A549 (cell line): ENCODE results near the gene BAK1. TPM values are rescaled to one million over a fixed set of nuclear protein-coding genes. Genes with fewer than 3 reads are reported as not detected.

Experiments
- ATAC-seq, 2 experiments: fragments of 200-7000 bp in 1 of 2; fragments of >200 bp in 1 of 2; cut with Nextera tagmentation in 1 of 2; cut with Tn5 transposase in 1 of 2; 3 replicates each; pipeline versions ENCODE4 v1.8.0 to v1.9.1; 2018 to 2020; ENCODE audit warnings: mild to moderate bottlenecking in 1 of 2, moderate library complexity in 1 of 2
- CTCF ChIA-PET: fragments of 300-600 bp; sonication (Branson Sonifier 250); formaldehyde crosslinking; extraction: SDS; loops from one replicate; lab custom pipeline; 2021; ENCODE audit warnings: antibody characterized with exemption, inconsistent platforms; lab: Yijun Ruan, JAX
- POLR2A ChIA-PET: fragments of 350-600 bp; formaldehyde crosslinking; extraction: SDS; loops from one replicate; lab custom pipeline; 2021; ENCODE audit warnings: antibody characterized with exemption, inconsistent platforms; lab: Yijun Ruan, JAX
- DNase-seq, 2 experiments: peaks; one replicate each; pipeline versions ENCODE4 v3.0.0 to v3.0.0-alpha.2; 2011 to 2016; ENCODE audit warnings: low read depth in 1 of 2, low spot score in 1 of 2
- FAIRE-seq: peaks from 2 replicates; lab custom pipeline; 2011; peaks lifted over from hg19 to GRCh38; lab: Jason Lieb, UNC
- H3K27ac ChIP-seq, 2 experiments: fragments of >200 bp; sonication (Bioruptor Twin); formaldehyde crosslinking; 3 replicates each; pipeline ENCODE4 v1.5.1; 2016 to 2017
- H3K4me1 ChIP-seq: fragments of >200 bp; sonication (Bioruptor Twin); formaldehyde crosslinking; 3 replicates; pipeline ENCODE4 v1.6.1; 2016
- H3K4me2 ChIP-seq: fragments of >200 bp; sonication (Bioruptor Twin); formaldehyde crosslinking; 3 replicates; pipeline ENCODE4 v1.6.1; 2016
- H3K4me3 ChIP-seq: fragments of >200 bp; sonication (Bioruptor Twin); formaldehyde crosslinking; 3 replicates; pipeline ENCODE4 v1.5.1; 2016
- H3K9me3 ChIP-seq: fragments of >200 bp; sonication (Bioruptor Twin); formaldehyde crosslinking; 3 replicates; pipeline ENCODE4 v1.6.1; 2016
- BHLHE40 ChIP-seq: IDR thresholded peaks from 2 replicates; pipeline ENCODE4 v1.6.1; 2012; ENCODE audit warnings: low read depth, low read length, inconsistent platforms
- CBX8 ChIP-seq: fragments of 200-600 bp; sonication (generic); IDR thresholded peaks from 2 replicates; pipeline ENCODE4 v1.6.1; 2016
- FOSL2 ChIP-seq, 2 experiments: fragments of 450-650 bp in 1 of 2; fragments of >200 bp in 1 of 2; sonication (Bioruptor Twin) in 1 of 2; formaldehyde crosslinking; IDR thresholded peaks; 2 replicates each; pipeline versions ENCODE4 v1.5.0 to v1.6.1; 2016 to 2020; ENCODE audit warnings: mild to moderate bottlenecking in 1 of 2, moderate library complexity in 1 of 2
- FOXS1 ChIP-seq: fragments of 250-450 bp; sonication (Bioruptor Pico); IDR thresholded peaks from 2 replicates; pipeline ENCODE4 v1.5.0; 2020; ENCODE audit warnings: mild to moderate bottlenecking, moderate library complexity
- GATA3 ChIP-seq: IDR thresholded peaks from 2 replicates; pipeline ENCODE4 v1.6.1; 2012; ENCODE audit warnings: borderline replicate concordance
- HDAC2 ChIP-seq: fragments of 200-600 bp; sonication (generic); IDR thresholded peaks from 2 replicates; pipeline ENCODE4 v1.6.1; 2016
- JUN ChIP-seq, 2 experiments: fragments of >200 bp; sonication (Bioruptor Twin); formaldehyde crosslinking; IDR thresholded peaks; 2 replicates in 1 of 2; 3 replicates in 1 of 2; pipeline ENCODE4 v1.6.1; 2016 to 2017
- KDM1A ChIP-seq: fragments of 200-600 bp; sonication (generic); IDR thresholded peaks from 2 replicates; pipeline ENCODE4 v1.6.1; 2016; ENCODE audit warnings: low read depth, mild to moderate bottlenecking
- NFE2L2 ChIP-seq: fragments of 150-350 bp; conservative IDR thresholded peaks from 2 replicates; pipeline ENCODE4 v1.6.1; 2014; ENCODE audit warnings: low read length
- PHF8 ChIP-seq: fragments of 200-600 bp; sonication (generic); IDR thresholded peaks from 2 replicates; pipeline ENCODE4 v1.6.1; 2016; ENCODE audit warnings: low read depth, mild to moderate bottlenecking, antibody characterized with exemption, moderate library complexity, borderline replicate concordance
- POLR2AphosphoS2 ChIP-seq: conservative IDR thresholded peaks from 2 replicates; pipeline ENCODE4 v1.6.1; 2012; ENCODE audit warnings: low read length, improper control_type of control experiment, inconsistent platforms
- RAD21 ChIP-seq, 2 experiments: fragments of >200 bp in 1 of 2; sonication (Bioruptor Twin) in 1 of 2; formaldehyde crosslinking in 1 of 2; IDR thresholded peaks in 1 of 2; conservative IDR thresholded peaks in 1 of 2; 2 replicates in 1 of 2; 3 replicates in 1 of 2; pipeline ENCODE4 v1.6.1; 2012 to 2018; ENCODE audit warnings: inconsistent platforms in 1 of 2
- SMC3 ChIP-seq: fragments of >200 bp; sonication (Bioruptor Twin); formaldehyde crosslinking; IDR thresholded peaks from 3 replicates; pipeline ENCODE4 v1.6.1; 2018; ENCODE audit warnings: inconsistent platforms
- ZNF302 ChIP-seq: fragments of 250-450 bp; sonication (Bioruptor Pico); IDR thresholded peaks from 2 replicates; pipeline ENCODE4 v1.9.0; 2021; ENCODE audit warnings: inconsistent platforms, mild to moderate bottlenecking, moderate library complexity
- whole genome bisulfite sequencing: methylation state at CpG from one replicate; pipeline ENCODE4 v1.1.6; 2017; ENCODE audit errors: missing lambda C conversion rate; 5-methylcytosine and 5-hydroxymethylcytosine counted together
- polyA plus RNA-seq, 4 experiments: library from polyadenylated mRNA; depleted of rRNA in 3 of 4; stranded (reverse); fragments of >200 nt; fragmentation: RNase III in 1 of 4; extraction: RNeasy Plus Mini Kit Qiagen cat#74134 plus additional on column Dnase treatment in 1 of 4; gene quantifications; 2 replicates in 3 of 4; 3 replicates in 1 of 4; pipeline ENCODE4 v1.2.3, GENCODE V29; 2011 to 2017
- TF ChIP-seq, protein P1 (sequence below): fragments of >200 bp; sonication (Bioruptor Twin); formaldehyde crosslinking; IDR thresholded peaks from 2 replicates; pipeline ENCODE4 v1.6.1; 2016
- TF ChIP-seq, protein P2 (sequence below): fragments of 450-650 bp; IDR thresholded peaks from 2 replicates; pipeline ENCODE4 v1.6.1; 2014; ENCODE audit warnings: antibody characterized with exemption
- TF ChIP-seq, protein P3 (sequence below): fragments of 200-600 bp; sonication (generic); IDR thresholded peaks from 2 replicates; pipeline ENCODE4 v1.6.1; 2016; ENCODE audit warnings: antibody characterized with exemption, mild to moderate bottlenecking, moderate library complexity
- TF ChIP-seq, protein P4 (sequence below): fragments of >200 bp; sonication (Bioruptor Twin); formaldehyde crosslinking; IDR thresholded peaks from 3 replicates; pipeline ENCODE4 v1.6.1; 2016
- TF ChIP-seq, protein P5 (sequence below): IDR thresholded peaks from 2 replicates; pipeline ENCODE4 v1.6.1; 2012; ENCODE audit warnings: low read depth, borderline replicate concordance
- TF ChIP-seq, protein P6 (sequence below): fragments of 150-350 bp; IDR thresholded peaks from 2 replicates; pipeline ENCODE4 v1.6.1; 2014; ENCODE audit warnings: low read depth, mild to moderate bottlenecking, low read length

BAK1 gene
- polyA plus RNA-seq, 2 of the 4 experiments (the other 2 are of a cell fraction): 11.9 to 19.0 TPM

DNA sequence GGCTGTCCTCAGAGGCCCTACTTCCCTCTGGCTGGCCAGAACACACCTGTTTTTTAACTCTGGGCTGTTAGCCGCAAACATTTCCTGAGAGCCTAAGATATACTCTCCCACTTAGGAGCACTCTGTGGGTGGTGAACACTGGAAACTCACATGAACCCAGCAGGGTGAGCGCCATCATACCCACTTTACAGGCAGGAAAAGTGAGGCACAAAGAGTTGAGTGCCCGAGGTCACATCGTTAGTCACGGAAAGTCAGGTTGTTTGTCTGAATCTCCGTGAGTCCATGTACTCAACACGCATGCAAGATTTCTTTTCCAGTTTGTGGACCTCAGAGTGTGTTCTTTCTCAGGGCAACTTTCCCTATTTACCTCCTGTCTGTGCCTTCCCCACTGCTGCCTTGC lies 1.9 kb downstream of the BAK1 start (continued):
- TF ChIP-seq ZNF302 (CRISPR knock-in tag): no peak
- TF ChIP-seq, protein P1, sequence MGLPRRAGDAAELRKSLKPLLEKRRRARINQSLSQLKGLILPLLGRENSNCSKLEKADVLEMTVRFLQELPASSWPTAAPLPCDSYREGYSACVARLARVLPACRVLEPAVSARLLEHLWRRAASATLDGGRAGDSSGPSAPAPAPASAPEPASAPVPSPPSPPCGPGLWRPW: no peak

DNA sequence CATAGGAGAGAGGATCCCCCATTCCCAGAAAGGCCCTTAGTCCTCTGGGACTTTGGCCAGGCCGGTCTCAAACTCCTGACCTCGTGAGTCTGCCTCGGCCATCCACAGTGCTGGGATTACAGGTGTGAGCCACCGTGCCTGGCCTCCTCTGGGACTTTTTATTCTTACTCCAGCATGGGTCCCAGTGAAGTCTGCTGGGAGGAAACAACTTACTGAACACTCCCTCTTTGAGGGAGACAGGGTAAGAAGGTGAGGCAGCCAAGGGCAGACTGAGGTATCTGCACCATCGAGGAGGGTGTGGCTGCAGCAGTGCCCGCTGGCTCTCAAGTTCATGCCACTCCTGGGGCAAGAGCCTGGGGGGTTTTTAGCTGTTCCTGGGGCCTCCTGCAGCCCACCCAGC lies 2.4 kb downstream of the BAK1 start:
- POLR2A ChIA-PET: no interaction called here
- 88% methylated on average over 4 of the region's 6 CpGs for WGBS
- CTCF ChIA-PET: no interaction called here
- H3K4me2 ChIP-seq: peak overlapping the region; percentile 74; the same call in 1 of the 3 replicates
- DNase-seq (no peak), FAIRE-seq (no peak), ATAC-seq (no peak)
- peaks cover 23% of the 10 kb centered on the region for H3K4me1 ChIP-seq
- TF ChIP-seq NFE2L2 (no peak), KDM1A (no peak), CBX8 (no peak), BHLHE40 (no peak), RAD21 (conservative IDR thresholded peaks at IDR 0.05 in 1 of 2, IDR thresholded peaks at IDR 0.05 in 1 of 2) (no peak), FOSL2 (IDR thresholded peaks at IDR 0.05) (no peak), FOSL2 (CRISPR knock-in tag; IDR thresholded peaks at IDR 0.05) (no peak), SMC3 (no peak), HDAC2 (no peak), FOXS1 (CRISPR knock-in tag) (no peak), POLR2AphosphoS2 (no peak), GATA3 (no peak), PHF8 (no peak), JUN (IDR thresholded peaks at IDR 0.05) (no peak)
- TF ChIP-seq, protein P2, sequence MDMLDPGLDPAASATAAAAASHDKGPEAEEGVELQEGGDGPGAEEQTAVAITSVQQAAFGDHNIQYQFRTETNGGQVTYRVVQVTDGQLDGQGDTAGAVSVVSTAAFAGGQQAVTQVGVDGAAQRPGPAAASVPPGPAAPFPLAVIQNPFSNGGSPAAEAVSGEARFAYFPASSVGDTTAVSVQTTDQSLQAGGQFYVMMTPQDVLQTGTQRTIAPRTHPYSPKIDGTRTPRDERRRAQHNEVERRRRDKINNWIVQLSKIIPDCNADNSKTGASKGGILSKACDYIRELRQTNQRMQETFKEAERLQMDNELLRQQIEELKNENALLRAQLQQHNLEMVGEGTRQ: no peak
- TF ChIP-seq, protein P3, sequence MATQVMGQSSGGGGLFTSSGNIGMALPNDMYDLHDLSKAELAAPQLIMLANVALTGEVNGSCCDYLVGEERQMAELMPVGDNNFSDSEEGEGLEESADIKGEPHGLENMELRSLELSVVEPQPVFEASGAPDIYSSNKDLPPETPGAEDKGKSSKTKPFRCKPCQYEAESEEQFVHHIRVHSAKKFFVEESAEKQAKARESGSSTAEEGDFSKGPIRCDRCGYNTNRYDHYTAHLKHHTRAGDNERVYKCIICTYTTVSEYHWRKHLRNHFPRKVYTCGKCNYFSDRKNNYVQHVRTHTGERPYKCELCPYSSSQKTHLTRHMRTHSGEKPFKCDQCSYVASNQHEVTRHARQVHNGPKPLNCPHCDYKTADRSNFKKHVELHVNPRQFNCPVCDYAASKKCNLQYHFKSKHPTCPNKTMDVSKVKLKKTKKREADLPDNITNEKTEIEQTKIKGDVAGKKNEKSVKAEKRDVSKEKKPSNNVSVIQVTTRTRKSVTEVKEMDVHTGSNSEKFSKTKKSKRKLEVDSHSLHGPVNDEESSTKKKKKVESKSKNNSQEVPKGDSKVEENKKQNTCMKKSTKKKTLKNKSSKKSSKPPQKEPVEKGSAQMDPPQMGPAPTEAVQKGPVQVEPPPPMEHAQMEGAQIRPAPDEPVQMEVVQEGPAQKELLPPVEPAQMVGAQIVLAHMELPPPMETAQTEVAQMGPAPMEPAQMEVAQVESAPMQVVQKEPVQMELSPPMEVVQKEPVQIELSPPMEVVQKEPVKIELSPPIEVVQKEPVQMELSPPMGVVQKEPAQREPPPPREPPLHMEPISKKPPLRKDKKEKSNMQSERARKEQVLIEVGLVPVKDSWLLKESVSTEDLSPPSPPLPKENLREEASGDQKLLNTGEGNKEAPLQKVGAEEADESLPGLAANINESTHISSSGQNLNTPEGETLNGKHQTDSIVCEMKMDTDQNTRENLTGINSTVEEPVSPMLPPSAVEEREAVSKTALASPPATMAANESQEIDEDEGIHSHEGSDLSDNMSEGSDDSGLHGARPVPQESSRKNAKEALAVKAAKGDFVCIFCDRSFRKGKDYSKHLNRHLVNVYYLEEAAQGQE: no peak
- TF ChIP-seq, protein P4, sequence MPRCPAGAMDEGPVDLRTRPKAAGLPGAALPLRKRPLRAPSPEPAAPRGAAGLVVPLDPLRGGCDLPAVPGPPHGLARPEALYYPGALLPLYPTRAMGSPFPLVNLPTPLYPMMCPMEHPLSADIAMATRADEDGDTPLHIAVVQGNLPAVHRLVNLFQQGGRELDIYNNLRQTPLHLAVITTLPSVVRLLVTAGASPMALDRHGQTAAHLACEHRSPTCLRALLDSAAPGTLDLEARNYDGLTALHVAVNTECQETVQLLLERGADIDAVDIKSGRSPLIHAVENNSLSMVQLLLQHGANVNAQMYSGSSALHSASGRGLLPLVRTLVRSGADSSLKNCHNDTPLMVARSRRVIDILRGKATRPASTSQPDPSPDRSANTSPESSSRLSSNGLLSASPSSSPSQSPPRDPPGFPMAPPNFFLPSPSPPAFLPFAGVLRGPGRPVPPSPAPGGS: no peak
- TF ChIP-seq, protein P5, sequence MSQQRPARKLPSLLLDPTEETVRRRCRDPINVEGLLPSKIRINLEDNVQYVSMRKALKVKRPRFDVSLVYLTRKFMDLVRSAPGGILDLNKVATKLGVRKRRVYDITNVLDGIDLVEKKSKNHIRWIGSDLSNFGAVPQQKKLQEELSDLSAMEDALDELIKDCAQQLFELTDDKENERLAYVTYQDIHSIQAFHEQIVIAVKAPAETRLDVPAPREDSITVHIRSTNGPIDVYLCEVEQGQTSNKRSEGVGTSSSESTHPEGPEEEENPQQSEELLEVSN: no peak
- TF ChIP-seq, protein P6, sequence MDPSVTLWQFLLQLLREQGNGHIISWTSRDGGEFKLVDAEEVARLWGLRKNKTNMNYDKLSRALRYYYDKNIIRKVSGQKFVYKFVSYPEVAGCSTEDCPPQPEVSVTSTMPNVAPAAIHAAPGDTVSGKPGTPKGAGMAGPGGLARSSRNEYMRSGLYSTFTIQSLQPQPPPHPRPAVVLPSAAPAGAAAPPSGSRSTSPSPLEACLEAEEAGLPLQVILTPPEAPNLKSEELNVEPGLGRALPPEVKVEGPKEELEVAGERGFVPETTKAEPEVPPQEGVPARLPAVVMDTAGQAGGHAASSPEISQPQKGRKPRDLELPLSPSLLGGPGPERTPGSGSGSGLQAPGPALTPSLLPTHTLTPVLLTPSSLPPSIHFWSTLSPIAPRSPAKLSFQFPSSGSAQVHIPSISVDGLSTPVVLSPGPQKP: no peak
- TF ChIP-seq, protein P1: no peak
- H3K4me3 ChIP-seq: no peak overlapping the region
- peak overlapping the region in 1 of 2 experiments; percentile 35; a peak in 1 of 6 replicates for H3K27ac ChIP-seq
- H3K9me3 ChIP-seq: no peaks in the 10 kb centered on the region
